ENCODE data around the gene NABP1. TPM values are rescaled to one million over a fixed set of nuclear protein-coding genes. Genes with fewer than 3 reads are reported as not detected.

The NABP1 gene
- total and polyA plus RNA-seq, 4 experiments from 2014 or later, result 14.6 to 111 (median 64.9) TPM

DNA sequence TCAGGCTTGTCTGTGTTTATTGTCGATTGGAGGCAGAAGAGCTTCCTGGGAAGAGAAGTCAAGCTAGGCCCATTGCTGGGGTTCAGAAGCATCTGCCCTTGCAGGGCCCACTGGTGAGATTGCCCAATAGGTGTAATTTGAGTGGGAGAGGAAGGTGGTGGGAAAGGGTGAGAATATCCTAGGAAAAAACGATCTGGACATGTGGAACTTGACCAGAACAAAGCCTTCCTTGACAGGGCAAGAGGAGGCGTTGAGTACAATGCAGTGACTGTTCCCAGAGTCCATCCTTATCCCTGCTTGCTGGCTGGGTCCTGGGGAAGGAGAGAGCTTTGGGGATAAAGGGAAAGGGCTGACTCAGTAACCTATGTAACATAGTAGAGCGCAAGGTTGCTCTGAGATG is 27.1 kb downstream of the NABP1 start:
- H3K4me1 Mint-ChIP-seq, result peaks cover 0 to 17% (median 2%) of the 10 kb centered on the region in 4 donors
- Histone ChIP-seq H3K4me3 (ENCODE audit: low read length in 2 of 2) (no peak overlapping the region), H3K36me3 (ENCODE audit: insufficient read depth, low read length) (no peaks in the 10 kb centered on the region), H3K4me1 (ENCODE audit: insufficient read depth, low read length) (no peaks in the 10 kb centered on the region), H3K9me3 (ENCODE audit: control insufficient read depth in 1 of 2, low read length in 2 of 2) (no peaks in the 10 kb centered on the region), H3K27ac (ENCODE audit: low read depth, low read length) (no peak overlapping the region), H3K27me3 (ENCODE audit: insufficient read depth, low read length) (no peaks in the 10 kb centered on the region)
- CTCF ChIA-PET (ENCODE audit: partially characterized antibody), result no interaction called here
- H3K27me3 Mint-ChIP-seq, result no peaks in the 10 kb centered on the region
- H3K4me3 Mint-ChIP-seq, result no peak overlapping the region
- intact Hi-C loops (cut with micrococcal nuclease), result no loop called here
- no peak for DNase-seq
- H3K36me3 Mint-ChIP-seq, result peaks cover 48 to 60% of the 10 kb centered on the region in 2 donors
- H3K9me3 Mint-ChIP-seq, result no peaks in the 10 kb centered on the region
- POLR2A ChIA-PET (ENCODE audit: partially characterized antibody), result no interaction called here
- no peak overlapping the region for H3K27ac Mint-ChIP-seq

DNA sequence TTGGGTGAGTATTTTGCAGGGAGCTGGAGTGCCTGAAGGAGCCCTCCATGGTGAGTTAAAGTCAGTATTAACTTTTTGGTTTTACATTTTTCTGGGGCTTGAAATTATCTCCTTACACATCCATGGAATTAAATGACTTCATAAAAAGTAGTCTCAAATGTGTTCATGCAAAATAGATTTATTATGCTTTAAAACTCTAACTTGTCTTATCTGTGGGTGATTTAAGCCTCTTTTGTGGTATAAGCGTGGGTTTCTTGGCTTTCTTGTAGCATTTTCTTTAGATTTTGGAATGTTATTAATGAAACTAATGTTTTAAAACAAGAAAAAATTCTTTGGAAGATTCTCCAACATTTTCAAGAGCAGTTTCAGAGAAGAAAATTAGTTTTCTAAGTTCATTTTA is 27.8 kb downstream of the NABP1 start:
- ChIA-PET POLR2A (ENCODE audit: partially characterized antibody) (no interaction called here), CTCF (ENCODE audit: partially characterized antibody) (no interaction called here)
- no peak overlapping the region for H3K27ac ChIP-seq (ENCODE audit: low read depth, low read length)
- H3K36me3 ChIP-seq (ENCODE audit: insufficient read depth, low read length), result no peaks in the 10 kb centered on the region
- H3K4me1 Mint-ChIP-seq, result peaks cover 0 to 17% (median 2%) of the 10 kb centered on the region in 4 donors
- H3K27me3 ChIP-seq (ENCODE audit: insufficient read depth, low read length), result no peaks in the 10 kb centered on the region
- peaks cover 46 to 60% of the 10 kb centered on the region in 2 donors for H3K36me3 Mint-ChIP-seq
- no peaks in the 10 kb centered on the region for H3K9me3 ChIP-seq (ENCODE audit: control insufficient read depth in 1 of 2, low read length in 2 of 2)
- H3K4me3 ChIP-seq (ENCODE audit: low read length in 2 of 2), result no peak overlapping the region
- H3K4me1 ChIP-seq (ENCODE audit: insufficient read depth, low read length), result no peaks in the 10 kb centered on the region
- no peaks in the 10 kb centered on the region for H3K9me3 Mint-ChIP-seq
- no peak overlapping the region for H3K27ac Mint-ChIP-seq
- no peaks in the 10 kb centered on the region for H3K27me3 Mint-ChIP-seq
- no peak overlapping the region for H3K4me3 Mint-ChIP-seq
- DNase-seq, result no peak
- intact Hi-C loops (cut with micrococcal nuclease), result no loop called here

DNA sequence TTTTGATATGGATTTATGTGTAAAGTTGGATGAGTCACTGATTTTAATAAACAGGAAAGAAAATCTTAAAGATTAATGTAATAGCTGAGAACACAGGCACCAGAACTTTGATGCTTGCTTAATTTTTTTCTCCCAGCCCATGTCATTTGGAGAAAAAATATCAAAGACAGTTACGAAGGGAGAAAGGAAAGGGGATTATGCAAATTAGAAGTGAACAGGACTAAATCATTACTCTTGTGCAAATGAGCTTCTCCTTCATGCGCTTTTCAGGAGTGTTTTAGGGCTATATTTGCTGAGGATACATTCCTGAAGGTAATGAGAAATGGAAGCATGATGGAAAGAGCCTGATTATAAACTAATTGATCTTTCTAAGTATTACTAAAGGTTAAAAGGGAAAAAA is 28.9 kb downstream of the NABP1 start:
- no peak overlapping the region for H3K4me3 Mint-ChIP-seq
- H3K27me3 ChIP-seq (ENCODE audit: insufficient read depth, low read length), result no peaks in the 10 kb centered on the region
- H3K9me3 Mint-ChIP-seq, result no peaks in the 10 kb centered on the region
- peaks cover 42 to 53% of the 10 kb centered on the region in 2 donors for H3K36me3 Mint-ChIP-seq
- peaks cover 0 to 16% (median 2%) of the 10 kb centered on the region in 4 donors for H3K4me1 Mint-ChIP-seq
- H3K27ac ChIP-seq (ENCODE audit: low read depth, low read length), result no peak overlapping the region
- no peak for DNase-seq
- H3K27me3 Mint-ChIP-seq, result no peaks in the 10 kb centered on the region
- H3K9me3 ChIP-seq (ENCODE audit: control insufficient read depth in 1 of 2, low read length in 2 of 2), result no peaks in the 10 kb centered on the region
- POLR2A ChIA-PET (ENCODE audit: partially characterized antibody), result interaction anchor here (0.7 to 2.1 kb wide), 3 partner anchors 15 to 122 kb away, joined by 3 to 6 read pairs (median 4); partner anchors contain the start of gene NABP1
- H3K4me3 ChIP-seq (ENCODE audit: low read length in 2 of 2), result no peak overlapping the region
- no peaks in the 10 kb centered on the region for H3K4me1 ChIP-seq (ENCODE audit: insufficient read depth, low read length)
- intact Hi-C loops (cut with micrococcal nuclease), result no loop called here
- H3K27ac Mint-ChIP-seq, result no peak overlapping the region
- CTCF ChIA-PET (ENCODE audit: partially characterized antibody), result interaction anchor here (1.0 to 1.7 kb wide), 5 partner anchors 9 to 456 kb away, joined by 3 to 7 read pairs (median 5); no protein-coding TSS in a partner anchor
- H3K36me3 ChIP-seq (ENCODE audit: insufficient read depth, low read length), result no peaks in the 10 kb centered on the region

DNA sequence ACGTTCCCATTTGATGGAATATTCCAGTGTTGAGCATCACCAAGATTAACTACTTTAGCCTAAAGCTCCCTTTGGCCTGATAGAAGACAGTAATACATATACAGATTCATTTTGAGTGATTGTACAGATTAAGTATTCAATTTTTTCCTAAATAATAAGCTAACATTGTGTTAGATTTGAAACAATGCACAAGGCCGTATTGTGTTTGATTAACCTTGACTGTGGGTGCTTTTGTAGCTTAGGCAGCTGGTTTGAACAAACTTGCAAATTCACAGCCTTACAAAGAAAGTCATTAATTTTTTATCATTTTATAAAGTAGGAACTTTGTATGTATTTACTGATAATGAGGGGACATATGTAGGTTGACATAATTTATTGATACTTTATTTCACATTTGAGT is 29.6 kb downstream of the NABP1 start:
- ChIA-PET POLR2A (ENCODE audit: partially characterized antibody) (interaction anchor here (0.7 to 2.1 kb wide), 4 partner anchors 11 to 122 kb away, joined by 3 to 6 read pairs (median 4); partner anchors contain the start of gene NABP1), CTCF (ENCODE audit: partially characterized antibody) (interaction anchor here (0.8 to 1.7 kb wide), 10 partner anchors 11 to 455 kb away, joined by 3 to 7 read pairs (median 3); no protein-coding TSS in a partner anchor)
- H3K4me1 ChIP-seq (ENCODE audit: insufficient read depth, low read length), result no peaks in the 10 kb centered on the region
- H3K36me3 ChIP-seq (ENCODE audit: insufficient read depth, low read length), result no peaks in the 10 kb centered on the region
- no peak overlapping the region for H3K4me3 ChIP-seq (ENCODE audit: low read length in 2 of 2)
- H3K9me3 ChIP-seq (ENCODE audit: control insufficient read depth in 1 of 2, low read length in 2 of 2), result no peaks in the 10 kb centered on the region
- DNase-seq, result no peak
- no peak overlapping the region for H3K27ac Mint-ChIP-seq
- H3K36me3 Mint-ChIP-seq, result peaks cover 35 to 52% of the 10 kb centered on the region in 2 donors
- no peak overlapping the region for H3K4me3 Mint-ChIP-seq
- H3K4me1 Mint-ChIP-seq, result peaks cover 0 to 12% (median 2%) of the 10 kb centered on the region in 4 donors
- H3K27me3 ChIP-seq (ENCODE audit: insufficient read depth, low read length), result no peaks in the 10 kb centered on the region
- no peak overlapping the region for H3K27ac ChIP-seq (ENCODE audit: low read depth, low read length)
- H3K27me3 Mint-ChIP-seq, result no peaks in the 10 kb centered on the region
- intact Hi-C loops (cut with micrococcal nuclease), result no loop called here
- H3K9me3 Mint-ChIP-seq, result no peaks in the 10 kb centered on the region

DNA sequence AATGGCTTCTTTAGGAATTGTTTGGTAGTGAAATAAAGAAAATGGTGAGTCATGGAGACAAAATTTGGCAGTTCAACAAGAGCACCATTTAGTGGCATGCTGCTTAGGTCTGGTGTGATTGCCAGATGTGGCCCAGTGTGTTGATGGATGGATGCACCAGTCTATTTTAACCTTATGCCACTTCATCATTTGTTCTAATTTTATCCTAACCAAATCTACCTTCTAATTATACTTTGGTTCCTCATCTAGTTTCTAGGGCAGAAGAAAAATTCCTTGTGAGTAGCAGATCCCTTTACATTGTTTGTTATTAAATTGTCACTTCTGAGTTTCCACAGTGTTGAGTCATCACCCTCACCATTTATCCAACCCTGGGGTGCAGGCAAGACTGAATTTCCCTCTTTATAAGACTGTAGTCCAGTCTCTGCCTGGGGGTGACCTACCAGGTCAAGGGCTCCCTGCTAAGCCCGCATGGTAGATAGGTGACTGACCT is 32.5 kb downstream of the NABP1 start:
- peaks cover 30 to 40% of the 10 kb centered on the region in 2 donors for H3K36me3 Mint-ChIP-seq
- Histone ChIP-seq H3K9me3 (ENCODE audit: control insufficient read depth in 1 of 2, low read length in 2 of 2) (no peaks in the 10 kb centered on the region), H3K36me3 (ENCODE audit: insufficient read depth, low read length) (no peaks in the 10 kb centered on the region), H3K4me3 (ENCODE audit: low read length in 2 of 2) (no peak overlapping the region), H3K27ac (ENCODE audit: low read depth, low read length) (no peak overlapping the region), H3K4me1 (ENCODE audit: insufficient read depth, low read length) (no peaks in the 10 kb centered on the region), H3K27me3 (ENCODE audit: insufficient read depth, low read length) (no peaks in the 10 kb centered on the region)
- no peak overlapping the region for H3K27ac Mint-ChIP-seq
- intact Hi-C loops (cut with micrococcal nuclease), result no loop called here
- POLR2A ChIA-PET (ENCODE audit: partially characterized antibody), result no interaction called here
- peaks cover 0 to 3% (median under 1%) of the 10 kb centered on the region in 4 donors for H3K4me1 Mint-ChIP-seq
- CTCF ChIA-PET (ENCODE audit: partially characterized antibody), result no interaction called here
- H3K9me3 Mint-ChIP-seq, result no peaks in the 10 kb centered on the region
- H3K4me3 Mint-ChIP-seq, result no peak overlapping the region
- no peaks in the 10 kb centered on the region for H3K27me3 Mint-ChIP-seq
- no peak for DNase-seq

DNA sequence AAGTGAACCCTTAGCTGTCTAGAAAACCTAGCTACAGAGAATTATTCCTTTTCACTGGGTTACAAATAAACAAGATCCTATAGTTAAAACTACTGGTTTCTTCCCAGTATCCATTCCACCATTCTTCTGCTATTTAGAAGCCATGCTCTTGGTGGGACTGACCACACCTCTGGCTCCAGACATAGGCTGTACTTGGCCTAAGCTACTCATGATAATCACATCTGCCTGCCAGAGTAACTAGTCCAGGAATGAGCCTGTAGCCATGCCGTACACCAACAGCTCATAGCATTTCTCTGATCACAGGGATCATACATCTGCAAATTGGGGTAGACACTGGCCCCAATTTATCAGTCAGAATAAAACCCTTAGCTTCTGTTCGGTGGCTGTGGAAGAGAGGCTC is 33.7 kb downstream of the NABP1 start:
- H3K27me3 Mint-ChIP-seq, result no peaks in the 10 kb centered on the region
- POLR2A ChIA-PET (ENCODE audit: partially characterized antibody), result no interaction called here

DNA sequence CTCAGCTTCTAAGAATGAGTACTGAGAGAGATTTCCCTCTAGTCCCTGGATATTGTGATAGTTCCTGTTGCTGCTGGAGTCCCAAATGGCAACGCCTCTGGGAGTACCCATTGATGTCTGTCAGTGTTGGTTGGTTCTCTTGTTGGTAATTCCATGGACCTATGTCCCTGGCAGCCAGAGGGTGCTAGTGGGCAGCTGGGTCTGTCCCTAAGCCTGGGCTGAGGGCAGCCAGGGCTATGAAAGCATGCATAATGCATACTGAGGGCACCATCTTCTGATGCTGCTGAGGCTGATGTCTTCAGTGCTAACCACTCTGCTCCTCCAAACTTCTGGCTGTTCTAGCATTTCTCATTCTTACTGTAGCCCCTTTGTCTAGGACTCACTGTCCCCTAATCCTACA is 35.9 kb downstream of the NABP1 start:
- Mint-ChIP-seq H3K4me1 (peaks cover 0 to 1% (median 0%) of the 10 kb centered on the region in 4 donors), H3K27me3 (no peaks in the 10 kb centered on the region), H3K36me3 (peaks cover 19 to 28% of the 10 kb centered on the region in 2 donors), H3K9me3 (no peaks in the 10 kb centered on the region), H3K27ac (no peak overlapping the region), H3K4me3 (no peak overlapping the region)
- no peaks in the 10 kb centered on the region for H3K27me3 ChIP-seq (ENCODE audit: insufficient read depth, low read length)
- no peak overlapping the region for H3K4me3 ChIP-seq (ENCODE audit: low read length in 2 of 2)
- POLR2A ChIA-PET (ENCODE audit: partially characterized antibody), result no interaction called here
- CTCF ChIA-PET (ENCODE audit: partially characterized antibody), result no interaction called here
- intact Hi-C loops (cut with micrococcal nuclease), result no loop called here
- no peak overlapping the region for H3K27ac ChIP-seq (ENCODE audit: low read depth, low read length)
- H3K36me3 ChIP-seq (ENCODE audit: insufficient read depth, low read length), result no peaks in the 10 kb centered on the region
- no peaks in the 10 kb centered on the region for H3K9me3 ChIP-seq (ENCODE audit: control insufficient read depth in 1 of 2, low read length in 2 of 2)
- DNase-seq, result no peak
- H3K4me1 ChIP-seq (ENCODE audit: insufficient read depth, low read length), result no peaks in the 10 kb centered on the region

More for the DNA sequence above, 33.7 kb downstream of the NABP1 start:
- DNase-seq, result no peak
- intact Hi-C loops (cut with micrococcal nuclease), result no loop called here
- H3K27me3 ChIP-seq (ENCODE audit: insufficient read depth, low read length), result no peaks in the 10 kb centered on the region
- H3K9me3 ChIP-seq (ENCODE audit: control insufficient read depth in 1 of 2, low read length in 2 of 2), result no peaks in the 10 kb centered on the region
- Mint-ChIP-seq H3K4me1 (peaks cover 0 to 1% (median 0%) of the 10 kb centered on the region in 4 donors), H3K27ac (no peak overlapping the region), H3K36me3 (peaks cover 25 to 34% of the 10 kb centered on the region in 2 donors), H3K4me3 (no peak overlapping the region), H3K9me3 (no peaks in the 10 kb centered on the region)
- no peaks in the 10 kb centered on the region for H3K4me1 ChIP-seq (ENCODE audit: insufficient read depth, low read length)
- no peaks in the 10 kb centered on the region for H3K36me3 ChIP-seq (ENCODE audit: insufficient read depth, low read length)
- no peak overlapping the region for H3K27ac ChIP-seq (ENCODE audit: low read depth, low read length)
- H3K4me3 ChIP-seq (ENCODE audit: low read length in 2 of 2), result no peak overlapping the region
- CTCF ChIA-PET (ENCODE audit: partially characterized antibody), result interaction anchor here (1.1 to 2.8 kb wide), 4 partner anchors 144 to 451 kb away, joined by 3 to 7 read pairs (median 4); no protein-coding TSS in a partner anchor

Data from CD4-positive, alpha-beta memory T cell (primary cell).